Measurements from ENCODE around the gene PEAR1. TPM values are rescaled to one million over a fixed set of nuclear protein-coding genes. Genes with fewer than 3 reads are reported as not detected.

The PEAR1 gene
- total RNA-seq, 1 donor: 1.7 TPM

GRCh38 chr1:156939786-156940334, 46.3 kb downstream of the PEAR1 start:
- Histone ChIP-seq H3K4me1 (ENCODE audit: insufficient read depth, low read length) (no peaks in the 10 kb centered on the region), H3K4me3 (ENCODE audit: low read length) (no peak overlapping the region), H3K27me3 (ENCODE audit: insufficient read depth, low read length) (no peaks in the 10 kb centered on the region), H3K9me3 (ENCODE audit: low read depth, low read length) (no peaks in the 10 kb centered on the region)

- Histone ChIP-seq H3K27me3 (ENCODE audit: insufficient read depth, low read length) (no peaks in the 10 kb centered on the region), H3K9me3 (ENCODE audit: low read depth, low read length) (no peaks in the 10 kb centered on the region), H3K4me3 (ENCODE audit: low read length) (no peak overlapping the region), H3K4me1 (ENCODE audit: insufficient read depth, low read length) (no peaks in the 10 kb centered on the region)
Observed at GRCh38 chr1:156941675-156942074, 48.2 kb downstream of the PEAR1 start.

GRCh38 chr1:156942176-156942575, 48.7 kb downstream of the PEAR1 start:
- H3K9me3 ChIP-seq (ENCODE audit: low read depth, low read length): no peaks in the 10 kb centered on the region
- no peak overlapping the region for H3K4me3 ChIP-seq (ENCODE audit: low read length)
- no peaks in the 10 kb centered on the region for H3K4me1 ChIP-seq (ENCODE audit: insufficient read depth, low read length)
- no peaks in the 10 kb centered on the region for H3K27me3 ChIP-seq (ENCODE audit: insufficient read depth, low read length)

DNA sequence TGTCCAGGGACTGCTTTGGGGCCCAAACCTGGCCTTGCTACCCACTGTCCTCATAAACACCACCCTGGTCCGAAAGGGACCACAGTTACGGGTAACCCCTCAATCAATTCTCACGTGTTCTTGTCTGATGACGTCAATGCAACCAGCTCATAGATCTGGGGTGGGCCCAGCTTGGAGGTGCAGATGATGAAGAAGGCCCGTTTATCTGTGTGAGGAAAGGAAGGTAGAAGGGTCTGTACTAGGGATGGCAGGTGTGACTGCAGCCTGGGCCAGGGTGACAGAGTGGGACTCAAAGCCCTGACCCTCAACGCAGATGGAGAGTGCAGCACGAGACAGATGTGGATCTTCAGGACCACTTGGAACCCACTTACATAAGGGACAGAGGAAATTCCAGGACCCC, 49.1 kb downstream of the PEAR1 start:
- no peak overlapping the region for H3K4me3 ChIP-seq (ENCODE audit: low read length)
- no peaks in the 10 kb centered on the region for H3K27me3 ChIP-seq (ENCODE audit: insufficient read depth, low read length)
- H3K4me1 ChIP-seq (ENCODE audit: insufficient read depth, low read length): no peaks in the 10 kb centered on the region
- H3K9me3 ChIP-seq (ENCODE audit: low read depth, low read length): no peaks in the 10 kb centered on the region

DNA sequence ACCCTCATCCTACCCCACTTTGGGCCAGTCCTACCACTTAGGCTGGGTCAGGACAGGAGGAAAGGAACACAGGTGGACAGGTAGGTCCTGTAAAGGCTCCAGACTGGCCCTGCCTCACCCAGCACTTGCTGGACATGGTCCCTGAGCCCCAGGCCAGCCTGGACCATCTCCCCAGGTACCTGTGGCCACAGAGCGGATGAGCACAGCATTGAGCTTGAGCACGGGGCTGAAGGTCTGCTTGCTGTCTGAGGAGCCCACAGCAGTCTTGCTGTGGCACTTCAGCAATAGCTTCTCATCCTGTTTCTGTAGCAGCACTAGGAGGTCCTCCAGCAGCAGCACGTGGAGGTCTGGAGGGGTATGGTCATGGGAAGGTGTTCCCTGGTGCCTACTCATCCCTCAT, 50.2 kb downstream of the PEAR1 start:
- Histone ChIP-seq H3K4me3 (ENCODE audit: low read length) (no peak overlapping the region), H3K27me3 (ENCODE audit: insufficient read depth, low read length) (no peaks in the 10 kb centered on the region), H3K4me1 (ENCODE audit: insufficient read depth, low read length) (no peaks in the 10 kb centered on the region), H3K9me3 (ENCODE audit: low read depth, low read length) (no peaks in the 10 kb centered on the region)

DNA sequence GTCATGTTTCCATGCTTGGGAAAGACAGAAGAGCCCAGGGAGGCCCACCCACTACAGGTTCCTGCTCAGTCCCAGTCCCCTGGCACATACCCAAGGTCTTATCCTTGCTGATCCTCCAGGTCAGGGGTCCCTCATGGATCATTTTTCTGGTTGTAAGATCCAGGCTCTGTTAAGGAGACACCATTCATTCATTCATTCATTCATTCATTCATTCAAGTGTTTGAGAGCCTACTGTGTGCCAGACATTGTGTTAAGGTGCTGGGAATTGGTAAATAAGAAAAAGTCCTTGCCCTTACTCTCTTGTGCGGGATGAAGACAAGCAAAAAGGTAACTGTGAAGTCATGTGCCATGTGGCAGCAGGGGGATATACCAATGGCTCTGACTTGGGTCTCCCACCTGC, 50.8 kb downstream of the PEAR1 start:
- Histone ChIP-seq H3K27me3 (ENCODE audit: insufficient read depth, low read length) (no peaks in the 10 kb centered on the region), H3K4me3 (ENCODE audit: low read length) (no peak overlapping the region), H3K9me3 (ENCODE audit: low read depth, low read length) (no peaks in the 10 kb centered on the region), H3K4me1 (ENCODE audit: insufficient read depth, low read length) (no peaks in the 10 kb centered on the region)

DNA sequence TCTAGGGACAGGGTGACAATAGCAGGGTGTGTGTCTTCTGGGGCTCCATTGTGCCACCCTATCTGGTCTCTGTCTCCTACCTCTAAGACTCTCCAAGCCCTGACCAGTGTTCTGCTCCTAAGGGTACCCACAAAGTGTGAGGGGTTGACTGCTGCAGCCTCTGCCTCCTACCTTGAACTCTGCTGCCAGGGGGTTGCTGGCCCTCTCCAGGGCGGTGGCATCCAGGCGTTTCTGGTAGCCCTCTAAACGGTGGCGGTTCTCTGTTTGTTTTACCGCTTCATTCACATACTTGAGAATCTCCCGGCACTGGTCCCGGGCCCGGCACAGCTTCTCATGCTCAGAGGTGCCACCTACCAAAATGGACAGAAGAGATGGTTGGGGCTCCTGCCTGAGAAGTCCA, 51.3 kb downstream of the PEAR1 start:
- no peak overlapping the region for H3K4me3 ChIP-seq (ENCODE audit: low read length)
- no peaks in the 10 kb centered on the region for H3K4me1 ChIP-seq (ENCODE audit: insufficient read depth, low read length)
- H3K27me3 ChIP-seq (ENCODE audit: insufficient read depth, low read length): no peaks in the 10 kb centered on the region
- no peaks in the 10 kb centered on the region for H3K9me3 ChIP-seq (ENCODE audit: low read depth, low read length)

DNA sequence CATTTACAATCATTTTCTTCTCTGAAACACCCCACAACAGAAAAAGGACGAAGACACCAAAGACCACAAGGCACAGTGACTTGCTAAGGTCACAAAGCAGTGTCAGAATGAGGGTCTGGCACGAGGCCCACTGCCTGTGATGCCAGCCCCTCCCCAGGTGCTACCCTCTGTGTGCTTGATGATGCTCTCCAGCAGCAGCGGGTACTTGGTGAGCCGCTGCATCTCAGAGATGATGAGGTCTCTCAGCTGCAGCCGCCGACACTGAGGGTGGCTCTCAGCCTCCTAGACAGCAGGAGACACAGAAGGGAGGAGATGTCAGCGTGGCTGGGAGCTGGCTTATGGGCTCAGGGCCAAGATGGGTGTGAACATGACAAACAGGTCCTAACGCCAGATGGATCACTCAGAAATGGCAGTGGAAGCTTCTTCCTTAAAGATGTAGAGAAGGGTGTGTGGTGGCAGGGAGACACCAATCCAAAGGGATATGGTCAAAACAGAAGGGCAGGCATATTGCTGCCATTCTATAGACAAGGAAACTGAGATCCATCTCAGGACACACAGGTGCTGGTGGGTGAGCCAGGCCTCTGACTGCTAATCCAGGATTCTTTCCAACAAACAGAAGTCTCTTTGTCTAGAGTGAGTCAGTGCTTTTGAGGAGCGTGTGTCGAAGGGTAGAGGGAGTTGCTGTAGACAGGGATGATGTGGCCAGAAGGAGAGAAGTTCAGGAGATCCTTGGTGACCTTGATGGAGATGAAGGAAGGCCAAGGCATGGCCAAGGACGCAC, 52.6 kb downstream of the PEAR1 start:
- H3K4me1 ChIP-seq (ENCODE audit: insufficient read depth, low read length): no peaks in the 10 kb centered on the region
- H3K27me3 ChIP-seq (ENCODE audit: insufficient read depth, low read length): no peaks in the 10 kb centered on the region
- no peak overlapping the region for H3K4me3 ChIP-seq (ENCODE audit: low read length)
- no peaks in the 10 kb centered on the region for H3K9me3 ChIP-seq (ENCODE audit: low read depth, low read length)

DNA sequence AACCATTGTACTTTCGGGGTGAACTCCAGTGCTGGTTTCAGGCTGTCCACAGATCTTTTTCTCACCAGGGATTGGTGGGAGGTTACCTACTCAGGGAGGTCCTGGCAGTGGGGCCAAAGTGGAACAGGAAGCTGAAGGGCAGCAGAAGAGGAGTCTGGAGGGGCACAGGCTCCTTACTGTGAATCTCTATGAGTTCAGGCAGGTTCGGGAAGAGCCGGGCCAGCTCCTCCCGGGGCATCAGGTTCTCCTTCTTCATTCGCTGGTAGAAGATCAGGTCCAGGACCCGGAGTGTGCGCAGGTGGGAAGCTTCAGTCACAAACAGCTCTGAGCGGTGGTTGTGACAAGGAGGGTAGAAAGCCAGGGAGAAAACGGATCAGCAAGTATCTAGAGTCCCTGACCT, 53.6 kb downstream of the PEAR1 start:
- H3K9me3 ChIP-seq (ENCODE audit: low read depth, low read length): no peaks in the 10 kb centered on the region
- H3K4me3 ChIP-seq (ENCODE audit: low read length): no peak overlapping the region
- no peaks in the 10 kb centered on the region for H3K27me3 ChIP-seq (ENCODE audit: insufficient read depth, low read length)
- no peaks in the 10 kb centered on the region for H3K4me1 ChIP-seq (ENCODE audit: insufficient read depth, low read length)

DNA sequence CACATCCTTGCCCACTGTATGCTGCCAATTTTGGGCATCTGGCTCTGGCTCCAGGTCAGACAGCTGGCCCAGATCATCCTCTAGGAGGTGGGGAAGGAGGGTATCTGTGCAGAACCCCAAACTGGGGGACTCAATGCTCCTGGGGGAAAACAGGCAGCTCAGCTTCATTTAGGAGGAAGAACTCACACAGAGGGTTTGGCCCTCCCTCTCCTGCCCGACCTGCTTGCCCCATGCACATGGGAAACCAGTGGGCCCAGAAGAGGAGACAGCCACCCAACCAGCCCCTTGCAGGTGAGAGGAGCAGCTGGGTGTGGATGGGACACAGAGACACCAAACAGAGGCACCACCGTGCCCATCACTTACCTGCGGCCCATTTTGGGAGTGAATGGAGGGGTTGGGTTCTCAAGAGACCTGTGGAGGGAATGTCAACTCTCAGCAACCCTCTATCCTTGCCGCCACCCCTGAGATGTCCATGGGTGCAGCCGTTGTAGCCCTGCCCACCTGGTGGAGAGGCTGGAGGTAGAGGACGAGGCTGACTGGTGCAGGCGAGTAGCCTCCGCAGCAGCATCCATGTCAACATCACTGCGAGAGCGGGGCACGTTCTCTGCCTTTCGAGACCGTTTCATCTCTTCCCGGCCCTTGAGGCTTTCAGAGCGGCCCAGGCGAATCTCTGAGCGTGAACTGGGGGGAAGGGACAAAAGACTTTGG, 54.5 kb downstream of the PEAR1 start:
- no peaks in the 10 kb centered on the region for H3K4me1 ChIP-seq (ENCODE audit: insufficient read depth, low read length)

DNA sequence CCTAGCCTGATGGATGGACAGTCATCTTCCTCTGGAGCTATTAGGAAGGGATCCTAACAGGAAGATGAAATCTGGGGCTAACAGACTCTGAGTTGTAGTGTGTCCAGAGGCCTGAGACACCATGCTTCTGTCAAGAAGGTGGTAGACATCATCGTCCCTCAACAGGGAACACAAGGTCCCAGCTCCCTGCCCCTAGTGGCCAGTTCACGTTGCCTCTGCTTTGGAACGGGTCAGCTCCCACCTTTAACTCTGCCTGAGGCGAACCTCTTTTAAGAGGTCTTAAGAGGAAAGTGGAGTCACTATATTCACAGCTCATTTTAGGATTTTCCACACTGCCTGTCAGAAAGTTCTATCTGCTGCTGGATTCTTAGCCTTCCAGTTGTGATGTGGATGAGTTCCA, 55.2 kb downstream of the PEAR1 start:
- Histone ChIP-seq H3K27me3 (ENCODE audit: insufficient read depth, low read length) (no peaks in the 10 kb centered on the region), H3K4me1 (ENCODE audit: insufficient read depth, low read length) (no peaks in the 10 kb centered on the region), H3K9me3 (ENCODE audit: low read depth, low read length) (no peaks in the 10 kb centered on the region), H3K4me3 (ENCODE audit: low read length) (no peak overlapping the region)

More for the DNA sequence above, 54.5 kb downstream of the PEAR1 start:
- H3K27me3 ChIP-seq (ENCODE audit: insufficient read depth, low read length): no peaks in the 10 kb centered on the region
- no peak overlapping the region for H3K4me3 ChIP-seq (ENCODE audit: low read length)
- H3K9me3 ChIP-seq (ENCODE audit: low read depth, low read length): no peaks in the 10 kb centered on the region

GRCh38 chr1:156949127-156949526, 55.6 kb downstream of the PEAR1 start:
- H3K27me3 ChIP-seq (ENCODE audit: insufficient read depth, low read length): no peaks in the 10 kb centered on the region
- H3K9me3 ChIP-seq (ENCODE audit: low read depth, low read length): no peaks in the 10 kb centered on the region
- no peaks in the 10 kb centered on the region for H3K4me1 ChIP-seq (ENCODE audit: insufficient read depth, low read length)

DNA sequence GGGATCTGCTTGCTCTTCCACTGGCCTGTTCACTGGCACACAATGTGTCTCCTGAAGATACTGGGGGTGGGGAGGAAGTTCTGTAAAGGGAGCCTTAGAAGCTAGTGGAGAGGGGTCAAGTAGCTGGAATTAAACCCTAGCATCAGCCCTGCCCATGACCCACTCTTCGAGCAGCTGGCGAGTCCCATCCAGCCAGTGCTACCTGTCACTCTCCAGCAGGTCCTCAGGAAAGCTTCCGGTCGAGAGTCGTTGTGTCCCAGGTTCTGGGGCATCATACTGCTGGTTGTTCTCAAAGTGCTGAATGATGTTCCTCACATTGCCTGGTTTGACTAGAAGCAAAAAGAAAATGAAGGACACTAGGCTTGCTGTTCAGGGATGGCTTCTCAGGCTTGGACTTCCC, 57.9 kb downstream of the PEAR1 start:
- no peaks in the 10 kb centered on the region for H3K4me1 ChIP-seq (ENCODE audit: insufficient read depth, low read length)
- no peak overlapping the region for H3K4me3 ChIP-seq (ENCODE audit: low read length)
- no peaks in the 10 kb centered on the region for H3K27me3 ChIP-seq (ENCODE audit: insufficient read depth, low read length)
- H3K9me3 ChIP-seq (ENCODE audit: low read depth, low read length): no peaks in the 10 kb centered on the region

More at GRCh38 chr1:156949127-156949526, 55.6 kb downstream of the PEAR1 start:
- H3K4me3 ChIP-seq (ENCODE audit: low read length): no peak overlapping the region

- Histone ChIP-seq H3K4me1 (ENCODE audit: insufficient read depth, low read length) (no peaks in the 10 kb centered on the region), H3K9me3 (ENCODE audit: low read depth, low read length) (no peaks in the 10 kb centered on the region), H3K4me3 (ENCODE audit: low read length) (no peak overlapping the region), H3K27me3 (ENCODE audit: insufficient read depth, low read length) (no peaks in the 10 kb centered on the region)
Observed at GRCh38 chr1:156953571-156953970, 60.1 kb downstream of the PEAR1 start.

- Histone ChIP-seq H3K4me1 (ENCODE audit: insufficient read depth, low read length) (no peaks in the 10 kb centered on the region), H3K27me3 (ENCODE audit: insufficient read depth, low read length) (no peaks in the 10 kb centered on the region), H3K9me3 (ENCODE audit: low read depth, low read length) (no peaks in the 10 kb centered on the region), H3K4me3 (ENCODE audit: low read length) (no peak overlapping the region)
Observed at GRCh38 chr1:156956333-156956732, 62.8 kb downstream of the PEAR1 start.

Data from mononuclear cell (primary cell).